HG02938 (cell line): Measurements from ENCODE around the gene CNTN1.

Experiments used
- ATAC-seq: cut with Tn5 transposase; IDR thresholded peaks from one replicate; pipeline ENCODE4 v1.9.1; 2021; ENCODE audit warnings: mild to moderate bottlenecking, moderate library complexity; ENCODE audit not compliant: unreplicated experiment

Gene CNTN1

DNA sequence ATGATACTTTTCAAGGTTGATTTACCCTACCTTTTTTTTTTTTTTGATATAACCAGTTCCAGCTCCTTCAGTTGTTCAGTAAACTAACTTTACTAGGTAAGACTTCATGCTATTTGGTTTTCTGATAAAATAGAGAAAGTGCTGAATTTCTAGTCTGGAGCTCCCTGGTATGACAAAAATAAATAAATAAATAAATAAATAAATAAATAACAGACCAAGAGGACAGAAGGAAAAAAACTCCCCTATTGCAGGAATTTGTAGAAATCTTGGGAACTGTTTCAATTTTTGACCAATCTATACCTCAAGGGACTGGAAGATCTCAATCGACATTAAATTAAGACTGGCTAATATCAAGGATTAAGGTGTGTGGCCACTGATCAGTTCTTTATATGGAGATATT, 265.2 kb downstream of the CNTN1 start:
- ATAC-seq, result no peak

DNA sequence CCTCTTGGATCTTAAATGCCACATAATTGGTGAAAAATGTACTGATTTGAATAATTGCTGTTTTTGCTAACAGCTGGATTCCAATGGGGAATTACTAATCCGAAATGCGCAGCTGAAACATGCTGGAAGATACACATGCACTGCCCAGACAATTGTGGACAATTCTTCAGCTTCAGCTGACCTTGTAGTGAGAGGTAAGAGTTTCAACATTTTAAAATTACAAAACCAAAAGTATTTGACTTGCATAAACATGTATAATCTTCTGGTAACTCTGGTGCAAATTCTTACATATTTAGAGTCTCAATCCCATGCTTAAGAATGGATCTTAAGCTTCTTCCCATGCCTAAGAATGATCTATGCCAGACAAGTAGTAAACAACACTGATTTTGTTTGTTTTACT, 266.8 kb downstream of the CNTN1 start:
- no peak for ATAC-seq

DNA sequence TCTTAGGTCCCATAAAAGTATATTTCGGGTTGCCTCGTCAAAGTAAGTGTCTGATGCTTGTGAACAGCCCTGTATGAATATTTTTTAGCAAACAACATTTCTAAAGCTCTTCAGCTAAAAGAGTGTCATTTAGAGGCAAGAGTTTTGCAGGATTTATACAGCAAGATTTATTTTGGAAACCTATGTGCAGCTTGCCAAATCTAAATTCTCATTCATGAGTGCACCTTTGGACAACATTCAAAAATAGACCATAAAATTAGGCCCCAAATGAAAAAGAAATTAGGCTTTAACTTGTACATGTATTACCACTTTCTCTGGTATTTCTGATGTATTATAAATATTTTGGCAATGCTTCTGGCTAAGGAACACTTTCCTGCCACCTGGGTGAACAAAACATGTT, 271.5 kb downstream of the CNTN1 start:
- ATAC-seq, result no peak

DNA sequence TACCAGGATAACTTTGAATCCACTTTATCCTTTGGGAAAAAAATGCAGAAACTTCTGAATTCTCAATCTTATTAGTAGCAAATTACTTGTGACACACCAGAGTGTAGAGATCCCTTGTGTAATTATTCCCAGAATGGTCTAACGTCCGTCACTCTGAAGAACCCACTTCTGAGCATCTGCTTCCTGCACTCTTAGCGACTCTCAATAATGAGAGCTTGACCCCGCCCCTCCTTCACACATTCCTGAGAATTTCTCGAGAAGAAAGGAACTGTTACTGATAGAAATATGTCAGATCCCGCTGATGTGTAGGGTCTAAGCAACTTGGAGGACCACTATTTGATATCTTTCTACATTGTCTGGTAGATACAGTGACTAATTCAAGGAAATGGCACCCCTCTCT, 277.6 kb downstream of the CNTN1 start:
- ATAC-seq, result no peak

DNA sequence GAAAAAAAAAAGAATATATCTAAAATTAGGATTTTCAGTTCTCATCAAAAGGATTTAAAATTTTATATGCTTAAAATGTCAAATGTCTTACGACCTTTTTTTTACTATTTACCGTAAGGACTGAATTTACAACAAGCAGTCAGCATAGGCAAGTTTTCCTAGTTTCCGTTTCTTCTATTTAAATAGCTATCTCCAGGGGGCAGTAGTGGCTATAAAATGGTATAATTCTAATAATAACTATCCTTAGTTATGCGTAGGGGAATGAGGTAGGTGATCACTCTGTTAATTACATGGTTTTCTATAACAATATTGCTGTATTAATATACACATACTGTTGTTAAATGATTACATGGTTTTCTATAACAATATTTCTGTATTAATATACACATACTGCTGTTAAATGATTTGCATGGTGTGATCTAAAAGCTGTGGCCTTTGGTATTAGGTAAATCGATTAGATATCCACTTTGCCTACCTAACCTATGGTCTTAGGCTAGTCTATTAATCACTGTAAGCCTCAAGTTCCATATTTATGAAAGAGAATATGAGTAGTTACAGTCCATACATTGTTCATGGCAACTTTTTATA, 278.2 kb downstream of the CNTN1 start:
- no peak for ATAC-seq

DNA sequence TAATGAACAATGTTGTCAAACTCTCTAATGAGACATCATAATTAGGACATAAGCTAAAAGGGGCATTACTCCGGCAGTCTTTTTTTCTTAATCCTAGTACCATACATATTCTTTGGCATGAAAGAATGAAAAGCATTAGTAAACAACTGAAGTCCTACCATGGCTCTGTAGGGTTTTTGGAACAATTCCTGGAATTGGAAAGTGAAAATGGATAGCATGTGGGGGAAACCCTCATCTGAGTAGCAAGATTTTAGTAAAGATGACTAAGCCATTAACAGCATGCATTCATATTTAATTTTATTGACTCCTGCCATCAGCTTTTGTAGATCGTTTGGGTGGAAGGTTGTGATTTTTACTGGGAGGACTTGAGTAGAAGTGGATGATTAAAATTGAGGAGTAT, 279.7 kb downstream of the CNTN1 start:
- ATAC-seq, result no peak

DNA sequence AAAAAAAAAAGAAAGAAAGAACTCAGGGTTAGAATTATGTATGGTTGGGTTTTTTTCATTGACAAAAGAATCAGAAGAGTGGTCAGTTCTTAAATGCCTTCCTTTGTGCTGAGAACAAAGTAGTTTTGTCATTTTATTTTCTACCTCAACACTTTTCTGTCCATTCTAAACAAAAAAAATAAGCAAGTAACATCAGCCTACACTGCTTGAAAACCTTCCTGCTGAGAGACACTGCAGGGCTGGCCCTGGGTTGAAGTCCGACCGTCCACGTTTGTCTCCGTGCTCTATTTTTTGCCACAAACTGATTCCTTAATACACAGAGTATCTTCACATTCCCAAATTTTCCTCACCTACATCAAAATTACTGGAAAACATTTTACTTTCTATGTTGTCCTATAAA, 284.3 kb downstream of the CNTN1 start:
- no peak for ATAC-seq

DNA sequence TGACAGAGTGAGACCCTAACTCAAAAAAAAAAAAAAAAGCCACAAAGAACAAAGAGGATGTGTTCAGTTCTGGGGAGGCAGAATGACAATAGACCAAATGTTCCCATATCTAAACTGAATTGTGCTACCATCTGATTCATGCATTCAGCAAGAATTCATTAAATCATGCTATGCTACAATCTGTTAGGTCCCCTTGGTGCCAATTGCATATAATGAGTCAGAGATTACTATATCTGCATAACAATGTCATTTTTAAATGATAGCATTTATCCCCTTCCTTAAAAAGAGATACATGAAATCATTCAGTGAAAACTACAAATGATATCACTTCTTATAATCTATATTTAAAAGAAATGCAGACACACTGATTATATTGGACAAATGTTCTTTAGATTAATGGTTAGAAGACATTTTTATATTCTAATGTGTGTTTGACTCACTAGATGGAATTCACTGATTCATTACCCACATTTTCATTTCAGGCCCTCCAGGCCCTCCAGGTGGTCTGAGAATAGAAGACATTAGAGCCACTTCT, 288.3 kb downstream of the CNTN1 start:
- ATAC-seq, result no peak

DNA sequence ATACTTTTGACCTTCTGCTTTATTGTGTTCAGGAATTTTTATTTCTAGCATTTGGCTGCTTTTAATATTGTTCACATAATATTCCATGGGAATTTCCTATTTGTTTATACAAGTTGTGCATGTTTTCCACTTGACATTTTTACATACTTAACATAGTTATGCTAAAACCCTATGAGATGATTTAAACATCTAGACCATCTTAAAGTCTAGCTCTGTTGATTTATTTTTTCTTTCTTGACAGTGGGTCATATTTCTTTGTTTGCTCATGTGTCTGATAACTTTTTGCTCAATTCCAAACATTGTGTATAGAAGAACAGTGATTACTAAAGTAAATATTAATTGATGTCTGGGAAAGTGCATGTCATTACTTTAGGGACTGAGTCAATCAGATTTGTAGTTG, 293.8 kb downstream of the CNTN1 start:
- no peak for ATAC-seq

DNA sequence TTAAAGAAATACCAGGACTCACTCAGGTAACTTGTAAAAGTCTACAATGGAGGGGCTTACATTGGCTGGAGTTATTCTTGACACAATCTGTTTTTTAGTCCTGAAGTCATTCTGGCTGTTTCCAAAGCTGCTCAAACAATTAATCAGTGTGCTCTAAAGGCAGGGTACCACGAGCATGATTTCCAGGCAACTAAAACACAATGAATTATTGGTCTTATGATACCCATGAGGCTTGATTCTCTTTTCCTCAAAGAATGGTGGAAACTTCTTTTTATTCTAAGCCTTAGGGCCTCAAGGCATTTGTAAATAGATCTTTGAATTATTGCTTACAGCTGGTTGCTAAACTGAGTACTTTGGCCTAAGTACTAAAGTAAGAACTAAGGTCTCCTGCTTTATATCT, 296.1 kb downstream of the CNTN1 start:
- ATAC-seq, result no peak

DNA sequence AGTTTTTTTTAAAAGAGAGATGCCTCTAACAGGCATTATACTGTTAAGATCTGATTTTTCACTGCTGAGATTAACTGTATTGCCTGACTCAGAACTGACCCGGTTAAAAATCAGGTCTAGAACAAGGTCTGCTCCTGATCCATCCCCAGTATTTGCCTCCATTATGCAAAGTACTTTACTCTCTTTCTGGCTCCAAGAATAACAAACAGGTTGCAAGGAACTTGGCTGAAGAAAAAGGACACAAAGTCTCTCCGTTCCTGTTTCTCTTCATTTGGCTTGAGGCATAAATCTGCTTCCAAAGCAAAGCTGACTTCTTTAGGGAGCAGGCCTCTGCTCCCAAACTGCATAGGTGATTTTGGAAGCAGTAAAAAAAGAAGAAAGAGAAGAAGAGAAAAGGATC, 296.6 kb downstream of the CNTN1 start:
- no peak for ATAC-seq

DNA sequence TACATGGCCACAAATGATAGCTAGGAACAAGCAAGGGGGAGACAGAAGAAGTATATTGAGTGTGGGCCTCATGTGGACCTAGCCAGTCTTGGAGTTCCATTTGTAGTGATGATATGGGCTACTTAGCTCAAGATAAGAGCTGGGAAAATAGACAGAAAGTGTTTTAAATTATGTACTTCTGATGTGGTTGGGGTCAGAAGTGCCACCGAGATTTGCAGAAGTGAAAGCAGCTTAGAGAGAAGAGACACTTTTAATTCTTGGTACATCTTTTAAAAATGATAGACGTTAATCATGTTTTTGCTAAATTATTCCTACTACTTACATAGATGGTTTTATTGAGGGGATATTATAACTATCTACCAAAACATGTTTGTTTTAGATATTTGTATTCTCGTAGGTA, 297.5 kb downstream of the CNTN1 start:
- no peak for ATAC-seq

DNA sequence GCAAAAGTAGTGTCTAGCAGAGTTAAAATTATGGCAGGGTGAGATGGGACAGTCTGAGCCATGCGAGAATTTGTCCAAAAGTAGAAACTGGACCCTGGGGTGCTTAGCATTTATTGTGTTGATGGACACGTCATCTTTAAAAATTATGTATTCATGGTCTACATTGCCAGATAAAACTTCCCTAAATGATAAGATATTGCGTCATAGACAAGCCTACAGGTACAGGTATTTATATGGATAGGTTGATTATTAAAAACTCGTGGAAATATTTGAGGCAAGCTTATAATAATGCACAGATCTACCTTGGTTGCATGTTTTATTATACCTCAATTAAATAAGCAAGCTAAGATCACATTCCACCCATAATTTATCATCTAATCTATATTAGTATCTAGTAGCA, 299.9 kb downstream of the CNTN1 start:
- no peak for ATAC-seq

DNA sequence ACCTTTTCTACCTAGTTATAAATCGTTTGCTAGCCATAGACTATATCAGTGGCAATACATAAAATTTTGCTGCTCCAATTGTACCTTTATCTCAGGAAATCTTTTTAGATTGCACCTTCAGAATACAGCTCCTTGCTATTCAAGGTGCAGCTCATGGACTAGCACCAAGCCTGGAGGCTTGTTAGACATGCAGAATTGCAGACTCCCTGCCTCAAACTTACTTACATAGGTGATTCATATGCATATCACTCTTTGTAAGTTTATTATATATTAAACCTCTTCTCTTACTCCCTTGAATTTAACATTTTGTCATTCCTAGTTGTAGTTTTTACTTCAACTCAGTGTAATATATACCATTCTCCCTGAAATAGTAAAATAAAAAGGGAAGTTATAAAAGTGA, 300.4 kb downstream of the CNTN1 start:
- no peak for ATAC-seq

DNA sequence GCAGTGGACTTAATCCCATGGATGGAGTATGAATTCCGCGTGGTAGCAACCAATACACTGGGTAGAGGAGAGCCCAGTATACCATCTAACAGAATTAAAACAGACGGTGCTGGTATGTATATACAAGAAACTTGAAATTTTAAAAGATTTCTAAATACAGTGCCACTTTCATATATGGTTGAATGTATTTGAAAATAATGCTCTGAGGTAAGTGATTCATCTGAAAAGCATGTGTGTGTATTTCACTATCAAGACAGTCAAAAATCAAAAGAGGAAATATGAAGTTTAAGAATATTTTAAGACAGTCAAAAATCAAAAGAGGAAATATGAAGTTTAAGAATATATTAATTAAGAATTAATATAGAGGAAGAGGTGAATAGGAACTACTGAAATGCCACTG, 300.9 kb downstream of the CNTN1 start:
- ATAC-seq, result no peak

DNA sequence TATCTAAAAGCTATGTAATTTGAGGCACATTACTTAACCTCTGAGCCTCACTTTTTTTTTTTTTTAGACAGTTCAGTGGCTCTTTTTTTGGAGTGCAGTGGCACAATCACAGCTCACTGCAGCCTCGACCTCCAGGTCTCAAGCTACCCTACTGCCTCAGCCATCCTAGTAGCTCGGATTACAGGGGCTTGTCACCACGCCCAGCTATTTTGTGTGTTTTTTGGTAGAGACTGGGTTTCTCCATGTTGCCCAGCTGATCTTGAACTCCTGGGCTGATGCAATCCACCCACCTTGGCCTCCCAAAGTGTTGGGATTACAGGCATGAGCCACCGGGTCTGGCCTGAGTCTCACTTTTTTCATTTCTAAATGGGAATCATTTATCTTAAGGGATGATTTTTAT, 303.9 kb downstream of the CNTN1 start:
- no peak for ATAC-seq

DNA sequence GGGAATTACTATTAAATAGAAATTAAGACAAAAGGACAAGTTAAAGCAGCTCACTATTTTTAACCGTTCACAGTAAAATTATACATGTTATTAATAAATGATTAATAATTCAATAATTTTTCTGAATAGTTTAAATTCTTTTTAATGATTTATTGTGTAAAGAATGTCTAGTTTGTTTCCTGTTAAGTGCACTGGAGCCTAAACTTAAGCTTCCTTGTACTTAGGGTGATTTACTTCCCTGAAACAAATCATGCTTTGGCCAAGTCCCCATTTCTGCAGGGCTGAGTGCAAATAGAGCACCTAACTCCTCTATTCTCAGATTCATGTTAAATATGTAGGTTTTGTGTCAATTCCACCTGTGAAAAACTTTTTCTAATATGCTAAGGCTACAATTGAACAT, 307.0 kb downstream of the CNTN1 start:
- ATAC-seq, result no peak

DNA sequence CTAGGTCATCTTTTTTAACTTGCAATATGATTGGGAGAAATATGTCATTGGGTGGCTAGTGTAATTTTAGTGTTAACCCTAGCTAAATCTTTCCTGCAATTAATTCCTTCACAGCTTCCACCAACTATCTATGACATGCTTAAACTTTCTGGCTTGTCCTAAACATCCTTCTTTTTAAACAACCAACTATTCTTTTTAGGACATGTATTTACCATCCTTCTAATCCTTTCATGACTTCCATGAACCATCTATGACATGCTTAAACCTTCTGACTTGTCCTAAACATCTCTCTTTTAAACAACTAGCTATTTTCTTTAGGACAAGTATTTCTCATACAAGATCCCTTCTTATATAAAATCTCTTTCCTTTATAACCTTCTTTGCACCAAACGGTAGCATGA, 316.2 kb downstream of the CNTN1 start:
- no peak for ATAC-seq

DNA sequence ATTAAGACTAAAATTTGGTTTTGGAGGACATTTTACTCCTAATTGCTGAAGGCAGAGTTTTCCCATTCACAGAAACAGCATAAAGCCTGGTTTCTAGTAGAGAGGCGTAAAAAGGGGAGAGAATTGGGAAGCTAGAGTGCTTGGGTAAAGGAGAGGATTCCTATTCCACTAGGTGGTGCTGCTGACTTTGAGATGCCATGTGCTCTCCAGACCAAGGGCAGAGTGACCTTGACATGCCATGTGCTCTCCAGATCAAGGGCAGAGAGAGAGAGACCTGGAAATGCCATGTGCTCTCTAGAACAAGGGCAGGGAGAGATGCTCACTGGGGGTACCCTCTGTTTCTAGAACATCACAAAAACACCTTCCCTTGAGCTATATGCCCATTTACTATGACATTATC, 319.7 kb downstream of the CNTN1 start:
- ATAC-seq, result no peak

DNA sequence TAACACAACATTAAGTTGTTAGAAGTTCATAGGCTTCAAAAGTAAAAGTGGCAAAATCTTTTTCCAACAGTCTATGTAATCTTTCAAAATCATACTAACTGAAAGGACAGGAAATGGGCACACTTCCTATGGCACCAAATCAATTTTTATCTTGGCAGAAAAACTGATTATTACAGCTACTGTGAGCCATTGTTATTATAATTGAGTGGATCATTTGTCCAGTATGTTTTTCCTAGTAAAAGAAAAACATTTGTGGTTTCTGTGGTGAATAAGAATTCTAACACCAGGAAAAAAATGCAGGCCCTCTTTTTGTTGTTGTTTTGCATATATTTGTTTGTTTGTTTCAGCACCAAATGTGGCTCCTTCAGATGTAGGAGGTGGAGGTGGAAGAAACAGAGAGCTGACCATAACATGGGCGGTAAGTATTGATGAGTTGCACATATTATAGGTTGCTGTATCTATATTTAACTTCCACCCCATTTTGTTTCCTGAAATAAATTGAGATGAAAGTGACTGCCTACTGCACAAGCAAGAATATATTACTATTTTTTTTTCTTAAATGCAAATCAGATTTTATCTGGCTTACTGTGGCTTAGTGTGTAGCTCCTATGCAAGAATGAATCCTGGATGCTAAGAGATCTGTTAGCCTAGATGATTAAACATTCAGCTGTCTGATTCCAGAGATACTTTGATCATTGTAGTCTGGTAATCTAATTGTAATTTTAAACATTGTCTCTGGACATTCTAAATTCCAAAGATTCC, 321.8 kb downstream of the CNTN1 start:
- no peak for ATAC-seq

DNA sequence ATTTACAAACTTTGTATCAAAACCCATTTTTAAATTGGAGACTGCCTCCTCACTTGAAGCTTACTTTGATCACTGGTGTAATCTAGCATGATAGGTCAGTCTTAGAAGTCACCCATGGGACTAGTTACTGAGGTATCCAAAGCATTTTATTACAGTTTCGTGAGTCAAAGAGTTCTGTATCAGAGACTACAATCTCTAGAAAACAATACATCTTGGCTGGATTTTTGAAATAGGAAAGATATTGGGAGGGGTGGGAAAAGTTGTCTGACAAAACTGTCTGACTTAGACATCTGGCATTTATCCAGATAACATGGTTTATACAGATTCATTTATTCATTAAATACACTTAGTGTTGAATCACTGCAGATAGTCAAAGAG, 322.4 kb downstream of the CNTN1 start:
- no peak for ATAC-seq

DNA sequence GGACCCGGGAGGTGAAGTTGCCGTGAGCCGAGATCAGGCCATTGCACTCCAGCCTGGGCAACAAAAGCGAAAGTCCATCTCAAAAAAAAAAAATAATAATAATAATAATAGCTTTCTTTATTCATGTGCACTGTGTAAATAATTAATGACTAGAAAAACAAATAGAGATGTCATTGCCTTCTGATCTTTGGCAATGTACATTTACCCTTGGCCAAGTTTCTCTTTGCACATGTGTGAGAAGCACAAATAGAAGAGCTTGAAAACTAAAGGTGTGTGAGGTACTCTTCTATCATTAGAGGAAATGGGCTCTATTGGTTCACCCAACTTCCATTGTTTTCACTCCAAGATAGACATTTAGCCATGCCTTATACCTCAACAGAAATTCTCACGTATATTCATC, 325.8 kb downstream of the CNTN1 start:
- ATAC-seq, result no peak

DNA sequence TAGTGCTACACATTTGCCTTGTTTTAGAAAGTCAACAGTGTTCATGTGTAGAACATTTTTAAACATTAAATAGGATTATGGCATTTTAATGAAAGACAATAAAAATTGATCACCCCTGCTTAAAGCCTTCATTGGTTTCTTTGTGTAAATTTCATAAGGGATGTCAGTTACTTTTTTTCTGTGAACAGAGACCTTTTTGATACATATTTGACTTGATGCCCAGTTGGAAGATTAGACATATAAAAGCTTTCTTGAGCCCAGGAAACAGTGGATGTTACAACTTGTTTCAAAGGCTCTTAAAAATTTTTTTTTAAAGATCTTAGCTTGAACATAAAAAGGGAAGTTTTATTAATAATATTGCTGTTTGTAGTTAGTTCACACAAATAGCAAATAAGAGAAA, 327.2 kb downstream of the CNTN1 start:
- no peak for ATAC-seq
